Amniotic epithelial cell (primary cell): Measurements from ENCODE around the gene STRBP.

Experiments
- DNase-seq: peaks from one replicate; pipeline ENCODE4 v3.0.0-alpha.2; 2010; ENCODE audit warnings: low read depth

The STRBP gene

GRCh38 chr9:123128591-123128990 lies 139.8 kb downstream of the STRBP start:
- no peak for DNase-seq

- DNase-seq, result no peak
These were observed 140.8 kb downstream of the STRBP start for GRCh38 chr9:123127512-123128075.

DNA sequence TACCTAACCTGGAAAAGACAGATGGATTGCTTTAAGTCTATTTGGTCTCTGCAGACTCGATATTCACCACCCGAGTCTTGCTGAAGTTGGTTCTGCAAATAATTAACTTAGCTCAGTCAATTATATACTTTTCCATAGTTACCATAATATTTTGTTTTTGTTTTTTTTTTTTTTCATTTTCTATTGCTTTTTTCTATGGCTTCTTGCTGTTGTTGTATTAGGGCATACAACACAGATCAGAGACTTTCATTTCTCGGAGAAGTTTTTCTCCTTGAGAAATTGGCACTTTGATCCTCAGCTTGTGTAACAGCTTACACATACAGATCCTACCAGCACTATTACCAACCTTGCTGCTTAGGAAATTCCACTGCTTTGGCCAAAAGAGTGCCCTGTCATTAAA lies 146.9 kb downstream of the STRBP start:
- no peak for DNase-seq

- no peak for DNase-seq
These were observed 147.4 kb downstream of the STRBP start for GRCh38 chr9:123120953-123121352.

DNA sequence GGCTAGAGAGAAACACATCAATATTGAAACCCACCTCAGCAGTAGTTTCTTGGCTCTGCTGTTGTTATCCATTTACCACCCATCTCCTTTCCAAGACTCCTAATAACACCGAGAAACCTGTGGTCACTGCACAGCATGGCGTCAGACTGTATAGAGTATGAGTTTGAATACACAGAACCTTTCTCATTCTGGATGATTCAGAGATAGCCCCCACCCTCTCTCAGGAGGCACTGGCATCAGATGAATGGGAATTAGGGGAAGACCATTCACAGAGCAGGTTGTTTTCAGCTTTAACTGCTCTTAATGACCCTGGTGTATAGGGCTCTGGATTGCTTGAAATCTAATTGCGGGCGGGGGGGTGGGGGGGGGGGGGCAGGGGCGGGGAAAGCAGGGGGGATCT lies 148.3 kb downstream of the STRBP start:
- DNase-seq, result no peak

GRCh38 chr9:123119566-123119965 lies 148.8 kb downstream of the STRBP start:
- no peak for DNase-seq

- DNase-seq, result no peak
These were observed 152.3 kb downstream of the STRBP start for GRCh38 chr9:123116036-123116435.

DNA sequence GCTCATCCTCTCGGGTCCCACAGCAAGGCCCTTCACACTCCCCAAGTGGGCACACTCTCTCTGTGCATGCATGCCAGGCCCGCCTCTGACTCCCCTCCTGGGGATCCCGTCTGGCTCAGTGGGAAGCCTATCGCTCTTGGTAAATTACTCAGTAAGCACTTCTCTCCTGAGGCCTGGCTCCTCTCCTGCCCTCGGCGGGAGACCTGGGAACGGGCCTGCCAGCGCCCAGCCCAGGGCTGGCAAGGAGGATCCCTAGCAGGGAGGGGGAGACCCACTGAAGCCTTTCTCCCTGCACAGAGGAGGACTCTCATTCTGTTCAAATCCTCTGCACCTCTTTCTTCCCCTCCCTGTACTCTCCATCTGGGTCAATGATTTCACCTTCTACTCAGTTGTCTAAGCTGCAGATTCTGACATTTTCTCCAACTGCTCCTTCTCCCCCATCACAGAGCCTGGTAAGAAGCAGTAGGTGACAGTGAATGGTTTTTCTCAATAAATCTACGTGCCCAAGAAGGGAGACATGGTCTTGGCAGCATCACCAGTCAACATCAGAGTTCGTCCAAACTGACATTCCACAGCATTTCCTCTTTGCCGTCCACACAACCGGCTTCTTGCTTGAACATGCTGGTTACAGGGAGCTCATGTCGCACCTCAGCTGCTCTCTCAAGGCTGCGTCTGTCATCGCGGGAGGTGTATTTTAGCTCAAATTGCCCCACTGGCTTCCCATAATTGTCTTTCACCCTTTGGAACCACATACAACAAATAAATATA lies 153.1 kb downstream of the STRBP start:
- DNase-seq, result no peak

DNA sequence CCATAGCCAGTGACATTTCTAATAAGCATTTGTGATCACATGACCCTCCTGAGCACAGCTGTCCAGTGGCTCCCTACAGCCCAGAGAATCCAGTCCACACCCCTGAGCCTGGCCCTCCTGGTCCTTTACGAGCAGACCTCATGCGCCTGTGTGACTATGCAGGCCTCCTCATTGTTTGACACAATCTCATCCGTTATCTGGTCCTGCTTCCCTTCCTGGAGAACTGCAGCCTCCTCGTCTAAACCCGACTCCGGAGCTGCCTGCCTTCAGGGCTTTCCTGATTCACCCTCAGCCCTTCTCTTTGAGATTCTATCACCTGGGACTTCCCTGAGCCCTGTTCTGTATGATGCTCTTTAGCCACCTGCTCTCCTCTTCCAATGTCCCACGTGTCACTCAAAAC lies 155.2 kb downstream of the STRBP start:
- no peak for DNase-seq

GRCh38 chr9:123112015-123112975 lies 156.1 kb downstream of the STRBP start:
- DNase-seq, result no peak

DNA sequence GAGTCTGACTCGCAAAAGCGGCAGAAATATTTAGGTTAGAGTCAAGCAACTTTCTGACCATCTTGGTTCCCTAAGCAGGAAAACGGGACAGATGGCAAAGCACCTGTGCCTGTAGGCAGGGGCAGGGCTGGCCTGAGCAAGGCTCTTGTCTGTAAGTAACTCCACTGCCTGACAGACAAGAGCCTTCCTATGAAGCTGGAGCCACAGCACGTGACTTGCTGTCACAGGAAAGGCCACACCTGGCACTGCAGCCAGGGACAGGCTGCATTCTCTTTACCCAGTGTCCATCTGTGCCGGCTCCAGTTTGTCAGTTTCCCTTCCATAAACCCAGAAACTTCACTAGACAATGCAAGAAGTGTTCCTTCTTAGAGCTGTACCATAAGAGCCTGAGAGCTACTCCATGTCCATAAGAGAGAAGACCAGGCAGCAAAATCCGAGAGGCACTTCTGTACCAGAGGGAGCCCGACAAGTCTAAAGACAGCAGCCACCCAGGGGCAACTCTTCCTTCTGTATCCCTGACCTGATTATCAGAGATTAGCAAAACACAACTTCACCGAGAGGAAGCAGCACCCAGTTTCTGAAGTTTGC lies 156.9 kb downstream of the STRBP start:
- no peak for DNase-seq

- DNase-seq, result no peak
These were observed 158.7 kb downstream of the STRBP start for GRCh38 chr9:123109540-123110279.

DNA sequence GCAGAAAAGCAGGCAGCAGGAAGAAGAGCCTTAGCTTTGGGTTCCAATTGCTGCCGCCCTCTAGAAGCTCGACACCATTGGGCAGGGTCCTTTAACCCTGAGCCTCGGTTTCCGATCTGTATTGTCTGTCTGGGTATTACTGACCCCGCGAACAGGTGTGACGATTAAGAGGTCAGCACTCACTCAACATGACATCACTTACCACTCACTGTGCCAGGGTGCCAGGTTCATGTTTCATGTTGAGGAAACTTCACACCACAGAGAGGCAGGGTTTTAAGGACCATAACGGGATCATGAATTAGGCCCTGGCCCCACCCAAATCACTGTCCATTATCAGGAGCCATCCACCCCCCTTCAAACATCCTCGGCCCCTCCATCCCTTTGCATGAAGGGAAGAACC lies 159.4 kb downstream of the STRBP start:
- no peak for DNase-seq

DNA sequence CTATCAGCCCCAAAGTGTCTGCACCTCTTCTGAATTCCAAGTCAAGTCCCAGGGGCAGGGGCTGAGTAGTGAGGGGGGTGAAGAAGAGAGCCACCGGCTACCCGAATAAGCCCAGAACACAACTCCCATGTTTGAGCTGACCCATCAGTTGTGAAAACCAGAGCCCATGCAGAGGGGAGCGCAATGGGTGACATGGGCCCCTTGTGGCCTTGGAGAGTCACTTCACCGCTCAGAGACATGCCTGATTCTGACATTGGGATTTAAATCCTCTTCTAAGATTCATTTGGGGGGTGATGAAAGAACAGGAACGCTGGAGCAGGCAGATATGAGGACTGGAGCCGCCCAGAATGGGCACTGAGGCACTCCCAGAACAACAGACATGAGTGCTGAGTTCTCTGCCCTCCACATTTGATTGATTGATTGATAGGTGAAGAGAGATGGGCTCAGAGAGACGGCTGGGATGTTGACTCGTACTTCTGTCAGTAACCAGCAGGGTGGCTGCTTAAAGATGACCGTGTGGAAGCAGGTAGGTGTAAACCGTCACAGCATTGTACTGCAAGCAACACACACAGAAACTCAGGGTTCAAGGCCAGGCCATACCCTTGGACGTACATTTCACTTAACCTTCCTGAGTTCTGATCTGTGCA lies 160.6 kb downstream of the STRBP start:
- DNase-seq, result no peak

GRCh38 chr9:123105490-123105889 lies 162.9 kb downstream of the STRBP start:
- DNase-seq, result no peak

GRCh38 chr9:123104807-123105206 lies 163.6 kb downstream of the STRBP start:
- DNase-seq, result no peak

DNA sequence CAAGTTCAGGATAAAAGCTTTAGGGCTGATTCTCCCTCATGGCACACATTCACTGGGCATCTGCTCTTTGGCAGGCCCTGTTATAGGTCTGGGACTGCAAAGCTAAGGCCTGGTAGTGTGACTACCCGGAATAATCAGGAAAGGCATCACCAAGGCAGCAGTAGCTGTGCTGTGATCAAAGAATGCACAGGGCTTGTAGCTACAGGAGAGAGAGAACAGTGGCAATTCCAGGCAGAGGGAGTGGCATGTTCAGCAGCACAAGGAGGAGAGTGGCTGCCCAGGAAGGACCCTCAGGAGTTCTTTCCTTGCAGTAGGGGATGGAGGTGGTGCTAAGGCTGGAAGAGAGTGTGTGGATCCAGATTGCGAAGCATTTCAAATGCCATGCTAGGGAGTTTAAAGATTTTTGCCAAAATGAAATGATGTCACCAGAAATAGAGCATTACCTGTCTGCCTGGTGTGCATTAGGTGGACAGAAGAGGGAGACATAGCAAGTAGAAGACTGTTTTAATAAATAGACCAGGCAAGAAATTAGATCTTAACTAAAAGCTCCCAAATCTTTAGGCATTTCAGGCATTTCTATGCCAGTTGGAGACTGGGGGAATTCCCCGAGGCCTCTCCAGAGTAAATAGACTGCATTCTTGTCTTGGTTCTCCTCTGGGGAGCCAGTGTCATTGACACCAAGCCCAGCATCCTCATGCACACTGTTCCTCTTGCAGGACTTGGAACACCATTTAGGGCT lies 165.8 kb downstream of the STRBP start:
- DNase-seq, result no peak

DNA sequence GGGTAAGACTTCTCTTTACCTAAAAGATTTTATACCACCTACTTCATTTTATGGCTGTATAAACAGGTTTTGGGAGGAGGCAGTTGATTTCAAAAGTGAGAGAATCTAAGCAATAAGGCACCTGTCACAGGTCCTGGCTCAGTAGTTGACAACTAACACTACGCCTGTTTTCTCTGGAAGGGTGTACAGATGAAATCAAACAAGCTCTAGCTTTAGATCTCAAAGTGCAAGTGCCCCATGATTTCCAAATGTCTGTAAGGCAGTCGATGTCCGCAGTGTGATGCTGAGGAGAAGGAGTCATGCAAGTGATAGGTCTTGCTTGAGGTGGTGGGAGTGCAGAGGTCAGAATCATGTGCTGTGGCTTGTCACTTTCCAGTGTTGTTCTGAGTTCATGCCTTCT lies 168.8 kb downstream of the STRBP start:
- DNase-seq, result no peak

DNA sequence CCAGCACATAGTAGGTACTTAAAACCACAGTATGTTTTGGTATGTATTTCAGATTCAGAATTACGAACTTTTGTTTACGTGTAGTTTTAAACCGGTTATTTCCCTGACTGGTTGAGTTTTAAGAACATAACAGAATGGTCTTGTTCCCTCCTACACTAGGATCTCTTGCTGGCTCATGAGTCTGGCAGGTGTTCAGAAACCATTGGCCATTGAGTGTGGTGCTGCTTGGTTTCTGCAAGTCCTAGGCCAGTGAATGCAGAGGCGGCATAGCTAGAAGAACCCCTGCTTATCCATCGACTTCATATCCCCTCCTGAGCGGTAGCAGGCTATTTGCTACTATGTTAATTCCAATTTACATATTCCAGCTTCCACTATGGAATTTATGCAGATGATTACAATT lies 169.3 kb downstream of the STRBP start:
- DNase-seq, result no peak

DNA sequence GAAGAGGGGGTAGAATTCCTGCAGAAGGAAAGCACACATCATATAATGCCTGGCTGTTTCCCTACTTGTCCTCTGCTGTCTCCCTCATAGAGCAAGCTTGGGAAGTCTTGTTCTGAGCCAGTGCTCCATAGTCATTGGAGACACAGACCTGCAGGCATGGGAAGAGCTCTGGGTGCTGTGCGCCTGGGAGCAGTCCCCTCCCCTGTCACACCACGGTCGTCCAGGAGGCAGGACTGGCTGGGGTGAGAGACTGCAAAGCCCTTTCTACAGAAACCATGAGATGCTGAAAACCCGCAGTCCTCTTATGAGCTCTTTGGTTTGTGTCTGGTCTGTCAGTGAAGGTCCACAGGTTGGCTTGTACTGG lies 170.3 kb downstream of the STRBP start:
- no peak for DNase-seq
